ENCODE results near the gene CAB39.

DNA sequence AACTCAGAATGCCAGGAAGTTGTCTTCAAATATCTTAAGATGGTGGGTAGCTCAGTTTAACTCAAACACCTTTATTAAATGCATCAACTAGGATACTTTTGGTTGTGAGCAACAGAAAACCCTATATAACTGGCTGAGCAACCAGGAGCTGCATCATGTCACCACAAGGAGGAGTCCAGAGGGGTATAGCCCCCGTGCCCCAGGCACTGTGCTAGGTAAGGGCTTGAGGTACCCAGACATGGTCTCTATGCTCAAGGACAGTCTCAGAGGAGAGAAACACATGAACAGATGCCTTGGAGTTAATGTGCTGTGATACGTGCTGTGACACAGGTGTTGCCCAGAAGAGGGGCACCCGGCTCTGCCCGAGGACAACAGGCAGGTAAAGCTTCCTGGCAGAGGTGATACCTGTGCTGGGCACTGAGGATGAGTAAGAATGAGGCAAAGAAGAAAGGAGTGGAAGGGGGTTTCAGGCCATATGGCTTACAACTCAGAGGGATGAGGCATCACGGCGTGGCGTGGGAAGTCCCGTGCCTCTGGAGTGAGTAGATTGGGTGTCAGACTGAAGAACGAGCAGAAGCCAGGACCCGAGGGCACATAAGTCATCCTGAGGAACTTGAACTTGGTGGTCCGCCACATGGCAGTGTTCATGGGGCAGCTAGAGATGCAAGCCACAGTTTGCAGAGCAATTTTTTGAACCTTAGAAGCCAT, 32.0 kb upstream of the CAB39 start:
- TF ChIP-seq POLR2A (IDR thresholded peaks at IDR 0.05; ENCODE audit: low read length) = no peak
- no peak for TF ChIP-seq GATA1 (IDR thresholded peaks at IDR 0.05; ENCODE audit: low read depth, low read length)
